Activated CD4-positive, CD25-positive, alpha-beta regulatory T cell treated with anti-CD3 and anti-CD28 coated beads, Interleukin-2, amount 50 U/mL, for 24 hours (primary cell): Measurements from ENCODE around the gene RHOT2.
"Not testable (repeated sequence)": the region's sequence is repeated elsewhere in the genome, so short reads cannot be mapped to it uniquely, and the experiment has no call there.

ENCODE experiments used
- ATAC-seq, 2 donors: fragments of 150-1000 bp; cut with Tn5 transposase; one replicate each; pipeline ENCODE4 v1.10.0; 2021; ENCODE audit warnings: mild to moderate bottlenecking in 1 of 2, moderate library complexity in 1 of 2

The RHOT2 gene

DNA sequence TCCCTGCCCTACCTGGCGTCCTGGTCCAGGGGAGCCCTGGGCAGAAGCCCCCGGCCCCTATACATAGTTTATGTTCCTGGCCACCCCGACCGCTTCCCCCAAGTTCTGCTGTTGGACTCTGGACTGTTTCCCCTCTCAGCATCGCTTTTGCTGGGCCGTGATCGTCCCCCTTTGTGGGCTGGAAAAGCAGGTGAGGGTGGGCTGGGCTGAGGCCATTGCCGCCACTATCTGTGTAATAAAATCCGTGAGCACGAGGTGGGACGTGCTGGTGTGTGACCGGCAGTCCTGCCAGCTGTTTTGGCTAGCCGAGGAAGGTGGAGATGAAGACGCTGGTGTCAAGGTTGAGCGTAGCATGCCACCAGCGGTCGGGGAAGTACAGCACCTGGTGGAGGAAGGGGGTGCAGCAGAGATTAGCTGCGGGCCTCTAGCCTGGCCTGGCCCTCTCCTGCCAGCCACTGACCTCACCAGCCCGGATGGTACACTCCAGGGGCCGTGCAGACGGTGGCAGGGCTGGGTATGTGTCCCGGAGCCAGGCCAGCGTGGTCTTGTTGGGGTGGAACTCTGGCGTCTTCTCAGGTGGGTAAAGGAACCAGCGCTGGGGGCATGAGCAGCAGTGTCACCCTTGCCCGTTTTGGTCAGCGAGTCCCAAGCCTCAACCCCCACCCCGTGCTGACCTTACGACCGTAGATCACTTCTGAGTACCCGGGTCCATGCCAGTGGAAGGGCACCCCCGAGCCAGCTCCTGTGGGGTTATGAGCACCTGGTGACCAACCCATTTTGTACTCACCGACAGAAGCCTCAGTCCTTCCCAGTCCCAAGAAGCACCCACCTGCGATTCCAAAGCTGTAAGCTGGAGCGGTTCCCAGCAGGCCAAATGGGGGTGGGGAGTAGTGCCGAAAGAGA lies 14.8 kb downstream of the RHOT2 start:
- no peak for ATAC-seq

DNA sequence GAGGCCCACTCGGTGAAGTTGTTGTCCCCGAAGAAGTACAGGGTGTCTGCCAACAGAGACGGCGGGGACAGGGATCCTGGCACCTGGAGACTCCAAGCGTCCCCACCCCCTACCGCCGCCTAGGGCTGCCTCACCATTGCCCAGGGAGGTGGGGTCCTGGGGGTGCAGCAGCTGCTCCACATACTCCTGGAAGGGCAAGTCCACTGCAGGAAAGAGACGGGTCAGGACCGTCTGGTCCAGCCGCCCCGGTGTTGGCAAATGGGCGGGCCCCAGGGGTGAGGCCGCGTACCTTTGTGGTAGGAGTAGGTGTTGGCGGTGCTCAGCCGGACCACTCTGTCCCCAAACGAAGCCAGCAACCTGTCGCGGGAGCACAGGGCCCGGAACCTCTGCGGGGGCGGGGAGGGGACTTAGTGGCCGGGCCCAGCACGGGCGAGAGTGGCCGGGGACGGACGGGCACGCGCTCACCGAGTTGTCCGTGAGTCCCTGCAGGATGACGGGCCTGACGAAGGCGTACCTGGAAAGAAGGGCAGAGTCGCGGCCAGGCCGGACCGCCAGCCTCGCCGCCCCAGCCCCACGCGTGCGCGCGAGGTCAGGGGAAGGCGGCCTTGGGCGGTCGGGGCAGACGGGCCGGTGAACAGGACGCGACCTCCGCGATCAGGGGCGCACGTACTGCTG lies 15.6 kb downstream of the RHOT2 start:
- ATAC-seq = no peak

- peak; percentile 83 to 87 for ATAC-seq
These were observed 16.3 kb downstream of the RHOT2 start, which contains the start of gene JMJD8 for GRCh38 chr16:684071-684794. Gene JMJD8, minus strand, starts transcription at chr16:684334. Its CDS starts 15 bp downstream, at chr16:684319.

DNA sequence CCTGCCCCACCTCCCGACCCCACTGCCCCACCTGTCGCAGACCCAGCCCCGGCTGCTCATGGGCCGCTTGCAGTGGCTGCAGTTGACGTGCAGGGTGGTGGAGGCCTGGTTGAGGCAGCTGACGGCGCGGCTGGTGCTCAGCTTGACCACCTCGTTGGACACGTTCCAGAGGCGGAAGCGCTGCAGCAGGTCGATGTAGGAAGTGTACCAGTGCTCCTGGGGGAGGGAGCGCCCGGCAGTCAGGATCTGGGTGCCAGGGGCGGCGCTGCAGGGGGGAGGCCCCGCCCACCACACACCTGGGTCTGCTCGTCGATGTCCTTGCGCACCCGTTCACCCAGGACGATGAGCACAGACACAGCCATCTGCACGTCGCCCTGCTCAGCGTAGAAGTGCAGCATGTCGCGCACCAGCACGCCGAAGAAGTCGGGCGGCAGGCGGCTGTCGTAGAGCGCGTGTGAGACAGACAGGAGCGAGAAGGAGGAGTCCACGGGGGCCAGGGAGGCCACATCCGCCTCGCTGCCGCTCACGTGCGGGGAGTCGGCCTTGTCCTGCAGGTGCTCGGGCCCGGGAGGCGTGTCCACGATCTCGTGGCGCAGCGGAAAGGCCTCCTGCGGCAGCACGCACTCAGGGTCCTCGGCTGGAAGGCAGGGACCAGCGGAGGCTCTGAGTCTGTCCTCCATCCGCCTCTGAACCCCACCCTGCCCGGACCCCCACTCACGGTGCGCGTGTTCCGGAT lies 17.2 kb downstream of the RHOT2 start:
- ATAC-seq = no peak

DNA sequence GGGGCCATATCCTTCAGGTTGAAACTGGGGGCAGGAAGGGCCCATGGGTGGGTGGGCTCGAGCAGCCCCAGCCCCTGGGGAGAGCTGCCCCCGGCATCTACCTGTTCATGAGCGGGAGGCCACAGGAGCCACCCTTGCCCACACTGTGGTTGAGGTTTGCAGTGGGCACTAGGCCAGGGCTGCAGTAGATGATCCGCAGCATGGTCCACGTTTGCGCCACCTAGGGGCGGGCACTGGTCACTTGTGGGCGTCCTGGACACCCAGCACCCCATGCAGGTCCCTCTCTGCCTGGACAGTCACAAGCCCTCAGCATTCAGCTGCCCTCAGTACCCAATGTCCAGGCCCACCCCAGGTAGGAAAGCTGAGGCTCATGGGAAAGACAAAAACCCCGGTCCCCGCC lies 18.0 kb downstream of the RHOT2 start:
- no peak for ATAC-seq

DNA sequence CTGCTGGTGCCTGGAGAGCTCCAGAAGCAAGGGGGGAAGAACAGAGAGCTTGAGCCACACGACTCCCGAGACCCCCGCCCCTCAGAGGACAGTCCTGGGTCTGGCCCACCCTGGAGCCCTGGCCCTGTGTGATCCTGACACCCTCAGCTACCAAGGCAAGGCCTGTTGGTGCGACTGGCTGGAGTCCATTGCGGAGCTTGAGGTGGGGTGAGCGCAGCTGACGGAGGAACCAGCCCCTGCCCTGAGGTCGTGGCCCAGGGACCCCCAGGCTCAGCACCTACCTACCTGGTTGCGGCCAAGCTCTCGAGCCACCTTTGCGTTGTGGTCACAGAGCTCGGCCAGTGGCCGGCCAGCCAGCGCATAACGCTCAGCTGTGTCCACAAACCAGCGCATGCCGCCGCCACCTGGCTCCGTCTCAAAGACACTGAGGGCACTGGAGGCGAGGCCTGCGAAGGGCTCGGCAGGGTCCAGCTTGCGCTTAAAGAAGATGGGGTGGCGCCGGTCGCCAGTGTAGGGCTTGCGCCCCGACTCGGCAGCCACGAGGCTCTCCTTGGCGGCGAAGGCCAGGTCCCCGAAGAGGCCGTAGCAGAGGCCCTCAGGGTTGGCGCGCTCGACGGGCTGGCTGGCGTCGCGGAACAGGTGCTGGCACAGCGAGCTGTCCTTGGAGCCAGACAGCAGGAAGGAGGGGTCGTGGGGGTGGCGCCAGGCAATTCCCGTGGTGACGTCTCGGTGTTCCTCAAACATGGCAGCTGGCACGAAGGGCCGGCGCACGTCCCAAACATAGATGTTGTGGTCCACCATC lies 18.7 kb downstream of the RHOT2 start:
- no peak for ATAC-seq

DNA sequence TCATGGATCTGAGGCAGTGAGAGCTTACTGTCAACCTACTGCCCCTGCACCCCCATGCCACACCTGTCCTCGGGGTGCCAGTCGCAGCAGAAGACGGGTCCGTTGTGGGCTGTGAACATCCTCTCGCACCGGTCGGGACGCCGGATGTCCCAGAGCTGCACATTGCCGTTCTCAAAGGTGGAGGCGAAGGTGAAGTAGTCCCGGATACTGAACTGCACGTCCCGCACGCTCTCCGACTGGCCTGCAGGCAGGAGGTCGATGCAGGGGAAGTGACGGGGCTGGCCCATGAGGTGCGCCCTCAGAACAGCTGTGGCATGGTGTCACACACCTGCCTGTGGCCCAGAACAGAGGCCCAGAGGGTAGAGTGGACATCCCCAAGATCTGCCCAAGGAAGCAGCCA lies 19.6 kb downstream of the RHOT2 start:
- no peak for ATAC-seq

DNA sequence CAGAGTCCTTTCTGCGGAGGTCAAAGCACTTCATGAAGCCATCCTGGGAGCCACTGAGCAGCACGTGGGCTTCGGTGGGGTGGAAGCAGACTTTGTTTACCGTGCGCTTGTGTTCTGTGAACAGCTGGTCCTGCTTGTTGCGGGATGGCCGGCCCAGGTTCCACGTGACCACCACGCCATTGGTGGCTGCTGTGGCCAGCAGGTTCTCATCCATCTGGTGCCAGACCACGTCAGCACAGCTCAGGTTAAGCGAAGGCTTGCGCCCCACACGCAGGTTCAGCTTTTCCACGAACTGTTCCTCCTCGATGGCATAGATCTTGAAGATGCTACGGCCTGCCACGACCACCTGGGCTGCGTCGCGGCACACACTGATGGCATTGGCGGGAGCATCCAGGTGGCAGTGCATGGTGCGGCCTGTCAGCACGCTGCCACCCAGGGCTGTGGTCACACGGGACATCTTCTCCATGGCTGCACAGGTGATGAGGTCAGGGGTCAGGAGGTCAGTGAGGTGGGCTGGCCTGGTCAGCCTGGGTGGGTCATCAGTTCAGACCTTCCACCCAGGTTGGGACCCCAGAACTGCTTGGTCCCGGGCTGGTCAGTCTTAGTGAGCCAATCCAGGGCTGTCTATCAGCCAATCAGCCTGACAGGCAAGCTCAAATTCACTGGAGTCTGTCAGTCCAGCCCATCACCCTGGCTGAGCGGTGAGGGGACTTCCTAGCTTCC lies 21.4 kb downstream of the RHOT2 start:
- ATAC-seq = no peak

- not testable (repeated sequence) for ATAC-seq
These were observed 23.3 kb downstream of the RHOT2 start for GRCh38 chr16:691242-691641.

DNA sequence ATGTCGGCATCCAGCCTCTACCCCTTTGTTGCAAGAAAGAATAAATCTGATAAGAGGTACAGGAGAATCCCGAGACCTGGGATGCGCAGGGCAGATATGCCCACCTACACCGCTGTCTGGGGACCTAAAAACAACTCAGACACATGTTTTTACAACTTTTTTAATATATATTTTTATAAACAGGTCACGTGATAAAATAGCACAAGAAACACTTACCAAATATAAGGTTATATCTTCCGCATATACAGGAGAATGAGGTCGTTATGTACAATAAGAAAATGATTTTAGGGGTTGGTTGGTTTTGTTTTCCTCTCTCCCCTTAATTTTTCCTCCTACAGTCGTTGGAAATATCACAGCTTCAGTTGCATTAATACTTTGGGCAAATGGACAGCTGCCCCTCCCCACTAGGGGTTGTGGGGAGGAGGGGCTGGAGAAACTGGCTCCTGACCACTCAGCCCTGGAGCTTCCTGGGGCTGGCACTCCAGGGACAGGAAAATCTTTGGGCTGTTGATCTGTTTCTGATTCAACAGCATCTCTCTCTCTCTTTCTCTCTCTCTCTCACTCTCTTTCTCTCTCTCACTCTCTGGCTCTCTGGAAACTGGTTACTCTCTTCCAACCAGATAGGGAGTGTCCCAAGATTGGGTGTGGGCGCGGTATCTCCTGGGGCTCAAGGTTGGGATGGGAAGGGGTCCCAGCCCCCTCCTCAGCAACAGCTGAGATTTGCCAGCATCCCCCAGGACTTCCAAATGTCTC lies 24.6 kb downstream of the RHOT2 start:
- no peak for ATAC-seq

- no peak for ATAC-seq
These were observed 25.4 kb downstream of the RHOT2 start for GRCh38 chr16:693364-693763.

DNA sequence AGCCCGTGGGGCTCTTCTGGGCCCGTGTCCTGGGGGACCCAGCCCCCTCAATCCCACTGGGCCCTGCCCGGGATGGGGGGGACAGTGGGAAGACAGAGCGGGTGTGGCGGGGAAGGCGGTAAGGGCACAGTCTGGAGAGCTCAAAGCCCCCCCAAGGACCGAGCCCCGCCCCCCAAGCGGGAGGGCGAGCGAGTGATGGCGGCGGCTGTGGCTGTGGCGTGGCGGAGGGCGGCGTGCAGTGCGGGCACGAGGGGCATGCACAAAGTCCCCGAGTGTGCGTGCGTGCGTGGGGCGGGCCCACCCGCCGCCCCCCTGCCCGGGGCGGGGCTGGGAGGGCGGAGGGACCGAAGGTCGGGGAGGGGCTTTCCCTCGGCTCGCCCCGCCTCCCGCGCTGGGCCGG lies 25.8 kb downstream of the RHOT2 start:
- ATAC-seq = no peak

GRCh38 chr16:694187-694862 lies 26.4 kb downstream of the RHOT2 start:
- no peak for ATAC-seq

DNA sequence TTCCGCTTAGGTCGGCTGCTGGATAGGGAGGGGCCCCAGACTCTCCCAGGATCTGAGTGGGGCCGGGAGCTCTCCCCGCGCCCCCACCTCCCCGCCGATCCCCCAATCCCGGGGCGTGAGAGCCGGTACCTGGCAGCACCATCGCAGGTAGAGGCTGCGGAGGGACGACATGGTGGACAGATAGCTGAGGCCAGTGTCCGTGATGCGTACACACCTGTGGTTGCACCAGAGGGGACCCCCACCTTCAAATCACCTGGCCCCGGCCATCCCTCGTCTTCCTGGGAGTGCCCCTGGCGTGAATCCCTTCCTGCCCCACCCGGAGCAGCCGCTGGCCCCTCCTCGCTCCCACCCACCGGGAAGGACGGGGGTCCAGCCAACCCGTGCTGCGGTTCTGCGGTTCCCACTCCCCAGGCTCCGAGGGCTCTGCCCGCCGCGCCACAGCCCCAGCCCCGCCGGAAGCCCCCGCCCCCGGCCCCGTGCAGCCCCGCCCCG lies 27.0 kb downstream of the RHOT2 start:
- ATAC-seq = no peak

DNA sequence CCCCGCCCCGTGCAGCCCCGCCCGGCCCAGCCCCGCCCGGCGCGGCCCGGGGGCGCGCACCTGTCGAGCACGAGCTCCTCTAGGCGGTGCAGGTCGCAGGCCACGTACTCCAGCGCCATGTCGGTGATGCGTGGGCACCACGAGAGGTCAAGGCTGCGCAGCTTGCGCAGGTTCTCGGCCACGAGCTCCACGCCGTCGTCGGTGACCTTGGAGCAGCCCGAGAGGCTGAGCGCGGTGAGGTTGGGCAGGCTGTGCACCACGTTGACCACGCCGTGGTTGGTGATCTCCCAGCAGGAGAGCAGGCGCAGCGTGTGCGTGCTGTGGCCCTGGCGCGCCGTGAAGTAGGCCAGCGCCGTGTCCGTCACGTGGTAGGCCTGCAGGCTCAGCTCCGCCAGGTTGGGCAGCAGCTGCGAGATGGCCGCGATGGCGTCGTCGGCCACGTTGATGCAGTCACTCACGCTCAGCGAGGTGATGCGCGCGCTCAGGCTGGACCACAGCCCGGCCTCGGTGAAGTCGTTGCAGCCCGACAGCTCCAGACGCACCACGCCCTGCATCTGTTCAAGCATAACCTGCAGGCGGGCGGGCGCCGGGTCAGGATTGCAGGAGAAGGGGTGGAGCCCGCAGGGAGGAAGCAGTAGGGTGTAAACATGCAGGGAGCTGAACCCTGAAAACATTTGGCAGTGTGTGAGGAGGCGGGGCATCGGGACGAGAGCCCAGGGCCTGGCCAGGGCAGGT lies 27.6 kb downstream of the RHOT2 start:
- ATAC-seq = peak; percentile 82 to 85

DNA sequence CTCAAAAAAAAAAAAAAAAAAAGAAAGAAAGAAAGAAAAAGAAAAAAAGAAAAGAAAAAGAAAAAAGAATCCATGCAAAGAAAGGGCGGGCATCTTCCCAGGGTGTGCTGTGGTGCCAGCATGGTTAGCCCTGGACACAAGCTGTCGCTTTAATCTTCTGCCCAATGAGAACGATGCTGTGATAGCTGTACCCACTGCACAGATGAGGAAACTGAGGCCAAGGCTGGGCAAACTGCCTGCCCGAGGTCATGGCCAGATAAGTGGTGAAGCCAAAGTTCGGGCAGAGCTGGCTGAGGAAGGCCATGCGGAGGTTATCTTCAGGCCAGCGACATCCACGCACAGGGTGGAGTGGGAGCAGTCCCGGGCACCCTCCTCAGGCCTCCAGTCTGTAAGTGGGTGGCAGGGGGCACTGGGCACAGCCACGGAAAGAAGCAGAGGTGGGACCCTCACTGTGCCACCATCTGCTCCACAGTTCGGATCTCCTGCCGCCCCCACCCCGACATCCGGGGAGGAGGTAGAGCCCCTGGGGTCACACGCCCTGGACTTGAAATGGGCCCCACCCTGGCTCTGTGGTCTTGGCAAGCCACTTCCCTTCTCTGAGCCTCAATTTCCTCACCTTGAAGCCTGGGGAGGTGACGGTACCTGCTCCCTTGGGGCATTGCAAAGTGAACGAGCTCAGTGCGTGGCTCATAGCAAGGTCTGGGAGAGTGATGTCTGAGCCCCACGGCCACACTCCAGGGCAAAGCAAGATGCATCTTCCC lies 31.2 kb downstream of the RHOT2 start:
- no peak for ATAC-seq

DNA sequence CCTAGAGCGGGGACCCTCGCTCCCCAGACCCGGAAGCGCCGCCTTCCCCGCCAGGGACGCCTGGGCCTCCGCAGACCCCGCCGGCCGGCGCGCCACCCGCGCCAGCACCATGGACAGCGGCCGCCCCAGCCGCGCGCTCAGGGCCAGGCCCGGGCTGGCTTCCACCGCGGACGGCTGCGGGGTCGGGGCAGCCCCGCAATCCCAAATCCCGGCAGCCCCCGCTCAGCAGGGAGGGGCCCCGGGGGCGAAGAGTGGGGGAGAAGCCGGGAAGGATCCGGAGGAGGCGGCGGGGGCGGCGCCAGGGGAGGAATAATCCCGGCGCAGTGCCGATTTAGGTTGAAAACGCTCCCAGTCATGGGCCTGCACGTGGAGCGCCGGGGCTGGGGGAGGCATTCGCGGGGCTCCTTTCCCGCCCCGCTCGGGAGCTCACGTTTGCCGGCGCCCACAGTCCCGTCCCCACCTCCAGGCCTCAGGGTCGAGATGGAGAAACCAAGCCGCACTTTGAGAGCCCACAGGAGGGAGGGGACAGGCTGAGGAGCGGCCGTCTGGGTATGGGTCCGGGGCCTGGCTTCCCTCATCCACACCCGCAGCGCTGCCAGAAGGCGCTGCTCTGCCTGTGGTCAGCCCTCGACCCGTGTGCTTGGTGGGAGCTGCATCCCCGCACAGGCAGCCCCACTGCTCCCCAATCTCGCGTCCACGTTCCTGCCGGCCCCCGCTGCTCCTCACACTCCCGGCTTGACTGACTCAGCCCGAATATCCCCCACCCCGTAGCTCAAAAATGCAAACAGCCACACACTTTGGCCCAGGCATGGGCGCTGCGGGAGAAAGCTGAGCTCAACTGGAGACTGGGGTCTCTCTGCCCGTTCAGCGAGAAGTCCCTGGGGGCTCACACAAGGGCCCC lies 33.0 kb downstream of the RHOT2 start:
- peak; percentile 64 to 71 for ATAC-seq
